HG02763 (cell line): ENCODE measurements around the gene TRIM71.
A peak's percentile ranks its signal among the peaks of the same experiment; 100 is the strongest.
"Not testable (repeated sequence)": the region's sequence is repeated elsewhere in the genome, so short reads cannot be mapped to it uniquely, and the experiment has no call there.

Source experiments
- ATAC-seq: cut with Tn5 transposase; IDR thresholded peaks from one replicate; pipeline ENCODE4 v1.9.1; 2021; ENCODE audit warnings: mild to moderate bottlenecking, moderate library complexity; ENCODE audit not compliant: unreplicated experiment

TRIM71 gene

GRCh38 chr3:32922078-32922477 is 104.3 kb downstream of the TRIM71 start:
- ATAC-seq, result no peak

- ATAC-seq, result no peak
Observed at GRCh38 chr3:32930161-32930560, 112.4 kb downstream of the TRIM71 start.

GRCh38 chr3:32931273-32931672 is 113.5 kb downstream of the TRIM71 start:
- not testable (repeated sequence) for ATAC-seq

GRCh38 chr3:32934150-32934742 is 116.4 kb downstream of the TRIM71 start:
- no peak for ATAC-seq

- ATAC-seq, result no peak
Observed at GRCh38 chr3:32937331-32937730, 119.5 kb downstream of the TRIM71 start.

- ATAC-seq, result not testable (repeated sequence)
Observed at GRCh38 chr3:32939531-32940284, 121.9 kb downstream of the TRIM71 start.

- ATAC-seq, result no peak
Observed at GRCh38 chr3:32940726-32941125, 122.9 kb downstream of the TRIM71 start.

- ATAC-seq, result no peak
Observed at GRCh38 chr3:32945136-32945535, 127.3 kb downstream of the TRIM71 start.

- not testable (repeated sequence) for ATAC-seq
Observed at GRCh38 chr3:32945598-32945997, 127.8 kb downstream of the TRIM71 start.

- ATAC-seq, result peak; percentile 9
Observed at GRCh38 chr3:32946973-32947788, 129.4 kb downstream of the TRIM71 start.
